ENCODE data around the gene ADAMTS2.

DNA sequence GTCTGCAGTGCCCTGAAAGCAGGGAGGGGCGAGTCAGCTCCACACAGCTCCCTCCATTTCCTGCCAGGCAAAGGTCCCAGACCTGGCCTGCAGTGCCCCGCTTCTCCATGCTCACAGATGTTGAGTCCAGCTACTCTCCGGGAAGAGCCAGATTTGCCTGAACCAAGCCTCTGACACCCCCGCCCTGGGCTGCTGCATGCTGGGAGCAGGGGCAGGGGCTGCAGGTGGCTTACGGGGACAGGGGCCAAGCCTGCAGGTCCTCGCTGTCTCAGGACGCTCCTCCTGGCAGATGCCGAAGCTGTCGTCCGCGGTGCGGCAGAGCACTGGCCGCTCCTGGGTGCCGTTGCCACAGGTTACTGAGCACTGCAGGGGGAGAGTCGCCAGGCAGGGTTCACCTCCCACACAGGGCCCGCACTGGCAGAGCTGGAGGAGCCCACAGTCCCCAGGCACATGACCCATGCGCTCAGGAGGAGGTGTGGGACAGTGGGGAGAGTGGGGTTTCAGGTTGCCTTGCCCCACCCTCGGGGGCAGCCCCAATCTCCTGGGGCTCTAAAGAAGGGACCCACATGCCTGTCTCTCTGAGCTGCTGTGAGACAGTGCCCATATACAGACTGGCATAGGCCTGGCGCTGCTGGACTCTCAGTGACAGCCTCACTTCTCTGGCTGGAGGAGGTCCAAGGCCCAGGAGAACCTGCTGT, 222.7 kb downstream of the ADAMTS2 start:
- TF ChIP-seq, protein P1, sequence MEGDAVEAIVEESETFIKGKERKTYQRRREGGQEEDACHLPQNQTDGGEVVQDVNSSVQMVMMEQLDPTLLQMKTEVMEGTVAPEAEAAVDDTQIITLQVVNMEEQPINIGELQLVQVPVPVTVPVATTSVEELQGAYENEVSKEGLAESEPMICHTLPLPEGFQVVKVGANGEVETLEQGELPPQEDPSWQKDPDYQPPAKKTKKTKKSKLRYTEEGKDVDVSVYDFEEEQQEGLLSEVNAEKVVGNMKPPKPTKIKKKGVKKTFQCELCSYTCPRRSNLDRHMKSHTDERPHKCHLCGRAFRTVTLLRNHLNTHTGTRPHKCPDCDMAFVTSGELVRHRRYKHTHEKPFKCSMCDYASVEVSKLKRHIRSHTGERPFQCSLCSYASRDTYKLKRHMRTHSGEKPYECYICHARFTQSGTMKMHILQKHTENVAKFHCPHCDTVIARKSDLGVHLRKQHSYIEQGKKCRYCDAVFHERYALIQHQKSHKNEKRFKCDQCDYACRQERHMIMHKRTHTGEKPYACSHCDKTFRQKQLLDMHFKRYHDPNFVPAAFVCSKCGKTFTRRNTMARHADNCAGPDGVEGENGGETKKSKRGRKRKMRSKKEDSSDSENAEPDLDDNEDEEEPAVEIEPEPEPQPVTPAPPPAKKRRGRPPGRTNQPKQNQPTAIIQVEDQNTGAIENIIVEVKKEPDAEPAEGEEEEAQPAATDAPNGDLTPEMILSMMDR (conservative IDR thresholded peaks at IDR 0.05), result no peak
- TF ChIP-seq ZFX (IDR thresholded peaks at IDR 0.05), result no peak
